A549 (cell line): ENCODE results near the gene GPRIN1. TPM values are rescaled to one million over a fixed set of nuclear protein-coding genes. Genes with fewer than 3 reads are reported as not detected.

ENCODE experiments used
- ATAC-seq, 2 experiments: fragments of 200-7000 bp in 1 of 2; fragments of >200 bp in 1 of 2; cut with Nextera tagmentation in 1 of 2; cut with Tn5 transposase in 1 of 2; 3 replicates each; pipeline versions ENCODE4 v1.8.0 to v1.9.1; 2018 to 2020; ENCODE audit warnings: mild to moderate bottlenecking in 1 of 2, moderate library complexity in 1 of 2
- CTCF ChIA-PET: fragments of 300-600 bp; sonication (Branson Sonifier 250); formaldehyde crosslinking; extraction: SDS; loops from one replicate; lab custom pipeline; 2021; ENCODE audit warnings: antibody characterized with exemption, inconsistent platforms; lab: Yijun Ruan, JAX
- POLR2A ChIA-PET: fragments of 350-600 bp; formaldehyde crosslinking; extraction: SDS; loops from one replicate; lab custom pipeline; 2021; ENCODE audit warnings: antibody characterized with exemption, inconsistent platforms; lab: Yijun Ruan, JAX
- DNase-seq, 2 experiments: peaks; one replicate each; pipeline versions ENCODE4 v3.0.0 to v3.0.0-alpha.2; 2011 to 2016; ENCODE audit warnings: low read depth in 1 of 2, low spot score in 1 of 2
- FAIRE-seq: peaks from 2 replicates; lab custom pipeline; 2011; peaks lifted over from hg19 to GRCh38; lab: Jason Lieb, UNC
- H3K27ac ChIP-seq, 2 experiments: fragments of >200 bp; sonication (Bioruptor Twin); formaldehyde crosslinking; 3 replicates each; pipeline ENCODE4 v1.5.1; 2016 to 2017
- H3K4me1 ChIP-seq: fragments of >200 bp; sonication (Bioruptor Twin); formaldehyde crosslinking; 3 replicates; pipeline ENCODE4 v1.6.1; 2016
- H3K4me2 ChIP-seq: fragments of >200 bp; sonication (Bioruptor Twin); formaldehyde crosslinking; 3 replicates; pipeline ENCODE4 v1.6.1; 2016
- H3K4me3 ChIP-seq: fragments of >200 bp; sonication (Bioruptor Twin); formaldehyde crosslinking; 3 replicates; pipeline ENCODE4 v1.5.1; 2016
- H3K9me3 ChIP-seq: fragments of >200 bp; sonication (Bioruptor Twin); formaldehyde crosslinking; 3 replicates; pipeline ENCODE4 v1.6.1; 2016
- CBX8 ChIP-seq: fragments of 200-600 bp; sonication (generic); IDR thresholded peaks from 2 replicates; pipeline ENCODE4 v1.6.1; 2016
- CHD4 ChIP-seq: fragments of 200-600 bp; sonication (generic); IDR thresholded peaks from 2 replicates; pipeline ENCODE4 v1.6.1; 2016; ENCODE audit warnings: antibody characterized with exemption, mild to moderate bottlenecking, borderline replicate concordance
- CTCF ChIP-seq: fragments of >200 bp; sonication (Bioruptor Twin); formaldehyde crosslinking; IDR thresholded peaks from 3 replicates; pipeline ENCODE4 v1.5.1; 2016
- E2F6 ChIP-seq: IDR thresholded peaks from 2 replicates; pipeline ENCODE4 v1.6.1; 2012; ENCODE audit warnings: low read depth, borderline replicate concordance
- EHF ChIP-seq: fragments of 250-450 bp; sonication (Bioruptor Pico); IDR thresholded peaks from 2 replicates; pipeline ENCODE4 v1.5.0; 2020; ENCODE audit warnings: mild to moderate bottlenecking
- EHMT2 ChIP-seq: fragments of 200-600 bp; sonication (generic); IDR thresholded peaks from 2 replicates; pipeline ENCODE4 v1.6.1; 2016; ENCODE audit warnings: antibody characterized with exemption, low read depth, mild to moderate bottlenecking, moderate library complexity
- ELK1 ChIP-seq: fragments of 150-350 bp; IDR thresholded peaks from 2 replicates; pipeline ENCODE4 v1.6.1; 2014; ENCODE audit warnings: low read depth, mild to moderate bottlenecking, low read length
- FOSL2 ChIP-seq, 2 experiments: fragments of 450-650 bp in 1 of 2; fragments of >200 bp in 1 of 2; sonication (Bioruptor Twin) in 1 of 2; formaldehyde crosslinking; IDR thresholded peaks; 2 replicates each; pipeline versions ENCODE4 v1.5.0 to v1.6.1; 2016 to 2020; ENCODE audit warnings: mild to moderate bottlenecking in 1 of 2, moderate library complexity in 1 of 2
- GATA3 ChIP-seq: IDR thresholded peaks from 2 replicates; pipeline ENCODE4 v1.6.1; 2012; ENCODE audit warnings: borderline replicate concordance
- JUN ChIP-seq, 2 experiments: fragments of >200 bp; sonication (Bioruptor Twin); formaldehyde crosslinking; IDR thresholded peaks; 2 replicates in 1 of 2; 3 replicates in 1 of 2; pipeline ENCODE4 v1.6.1; 2016 to 2017
- JUNB ChIP-seq: fragments of >200 bp; sonication (Bioruptor Twin); formaldehyde crosslinking; IDR thresholded peaks from 2 replicates; pipeline ENCODE4 v1.6.1; 2016
- KDM1A ChIP-seq: fragments of 200-600 bp; sonication (generic); IDR thresholded peaks from 2 replicates; pipeline ENCODE4 v1.6.1; 2016; ENCODE audit warnings: low read depth, mild to moderate bottlenecking
- KDM5A ChIP-seq: fragments of 200-600 bp; sonication (generic); IDR thresholded peaks from 2 replicates; pipeline ENCODE4 v1.6.1; 2016; ENCODE audit warnings: antibody characterized with exemption, mild to moderate bottlenecking
- MAX ChIP-seq: IDR thresholded peaks from 2 replicates; pipeline ENCODE4 v1.6.1; 2012
- MYC ChIP-seq: IDR thresholded peaks from 2 replicates; pipeline ENCODE4 v1.6.1; 2012; ENCODE audit warnings: mild to moderate bottlenecking, inconsistent platforms, low read length, improper control_type of control experiment, borderline replicate concordance
- NR3C1 ChIP-seq: fragments of >200 bp; sonication (Bioruptor Twin); formaldehyde crosslinking; IDR thresholded peaks from 3 replicates; pipeline ENCODE4 v1.6.1; 2017
- PBX3 ChIP-seq: IDR thresholded peaks from 2 replicates; pipeline ENCODE4 v1.6.1; 2012
- POLR2A ChIP-seq: IDR thresholded peaks from 2 replicates; pipeline ENCODE4 v1.6.1; 2012; ENCODE audit warnings: mild to moderate bottlenecking, low read length
- RAD21 ChIP-seq, 2 experiments: fragments of >200 bp in 1 of 2; sonication (Bioruptor Twin) in 1 of 2; formaldehyde crosslinking in 1 of 2; IDR thresholded peaks in 1 of 2; conservative IDR thresholded peaks in 1 of 2; 2 replicates in 1 of 2; 3 replicates in 1 of 2; pipeline ENCODE4 v1.6.1; 2012 to 2018; ENCODE audit warnings: inconsistent platforms in 1 of 2
- RCOR1 ChIP-seq: fragments of 150-350 bp; IDR thresholded peaks from 2 replicates; pipeline ENCODE4 v1.6.1; 2014; ENCODE audit warnings: antibody characterized with exemption, low read length, low read depth
- TFCP2L1 ChIP-seq: fragments of 250-450 bp; sonication (Bioruptor Pico); IDR thresholded peaks from 2 replicates; pipeline ENCODE4 v1.5.0; 2021; ENCODE audit warnings: mild to moderate bottlenecking
- TP53 ChIP-seq: fragments of 250-450 bp; sonication (Bioruptor Pico); IDR thresholded peaks from 2 replicates; pipeline ENCODE4 v1.5.0; 2021; ENCODE audit warnings: mild to moderate bottlenecking, moderate library complexity
- ZC3H11A ChIP-seq: fragments of 450-650 bp; IDR thresholded peaks from 2 replicates; pipeline ENCODE4 v1.6.1; 2014; ENCODE audit warnings: antibody characterized with exemption, mild to moderate bottlenecking
- ZFP36 ChIP-seq: fragments of 450-650 bp; IDR thresholded peaks from 2 replicates; pipeline ENCODE4 v1.6.1; 2014; ENCODE audit warnings: borderline replicate concordance; ENCODE audit not compliant: partially characterized antibody
- ZNF302 ChIP-seq: fragments of 250-450 bp; sonication (Bioruptor Pico); IDR thresholded peaks from 2 replicates; pipeline ENCODE4 v1.9.0; 2021; ENCODE audit warnings: inconsistent platforms, mild to moderate bottlenecking, moderate library complexity
- WGBS: methylation state at CpG from one replicate; pipeline ENCODE4 v1.1.6; 2017; ENCODE audit errors: missing lambda C conversion rate; 5-methylcytosine and 5-hydroxymethylcytosine counted together
- polyA plus RNA-seq, 4 experiments: library from polyadenylated mRNA; depleted of rRNA in 3 of 4; stranded (reverse); fragments of >200 nt; fragmentation: RNase III in 1 of 4; extraction: RNeasy Plus Mini Kit Qiagen cat#74134 plus additional on column Dnase treatment in 1 of 4; gene quantifications; 2 replicates in 3 of 4; 3 replicates in 1 of 4; pipeline ENCODE4 v1.2.3, GENCODE V29; 2011 to 2017

The GPRIN1 gene
- polyA plus RNA-seq, 2 of the 4 experiments (the other 2 are of a cell fraction): 3.1 to 6.7 TPM

GRCh38 chr5:176614805-176615478 lies 5.0 kb upstream of the GPRIN1 start:
- H3K4me1 ChIP-seq: peaks cover 31% of the 10 kb centered on the region
- TF ChIP-seq PBX3 (peak; percentile 48; the same call in 1 of the 2 replicates), KDM5A (no peak), JUN (IDR thresholded peaks at IDR 0.05) (peak in 1 of 2 experiments; percentile 35; a peak in 1 of 5 replicates), TP53 (CRISPR knock-in tag) (no peak), CHD4 (no peak), FOSL2 (IDR thresholded peaks at IDR 0.05) (peak; percentile 89), FOSL2 (CRISPR knock-in tag; IDR thresholded peaks at IDR 0.05) (peak; percentile 31; the same call in 1 of the 2 replicates), CTCF (no peak), JUNB (peak; percentile 72)
- peak overlapping the region in 1 of 2 experiments; percentile 50; a peak in 3 of 6 replicates for H3K27ac ChIP-seq
- CTCF ChIA-PET: interaction anchor here (0.6 to 1.1 kb wide), 2 partner anchors 82 to 739 kb away, joined by 3 to 5 read pairs; no protein-coding TSS in a partner anchor
- peak; percentile 26 to 46; a peak in 3 of 6 replicates for ATAC-seq
- H3K9me3 ChIP-seq: no peaks in the 10 kb centered on the region
- H3K4me2 ChIP-seq: peak overlapping the region; percentile 54
- 6% methylated on average over 6 of the region's 8 CpGs for WGBS
- H3K4me3 ChIP-seq: no peak overlapping the region
- POLR2A ChIA-PET: interaction anchor here (0.7 kb wide), 1 partner anchor 77 kb away, joined by 3 read pairs; the partner anchor contains the start of gene RNF44
- DNase-seq: peak in 1 of 2 experiments; percentile 58
- FAIRE-seq: no peak

GRCh38 chr5:176612855-176613254 lies 2.9 kb upstream of the GPRIN1 start:
- H3K27ac ChIP-seq: no peak overlapping the region
- ChIA-PET CTCF (interaction anchor here (0.8 to 1.2 kb wide), 2 partner anchors 43 to 69 kb away, joined by 3 read pairs; no protein-coding TSS in a partner anchor), POLR2A (no interaction called here)
- no peak overlapping the region for H3K4me3 ChIP-seq
- 49% methylated on average over 2 of the region's 2 CpGs for WGBS
- no peak for DNase-seq
- peaks cover 30% of the 10 kb centered on the region for H3K4me1 ChIP-seq
- no peak for TF ChIP-seq ZC3H11A
- TF ChIP-seq MAX: no peak
- no peak for TF ChIP-seq RCOR1
- no peak for TF ChIP-seq EHF (CRISPR knock-in tag)
- TF ChIP-seq JUNB: no peak
- no peak for TF ChIP-seq POLR2A
- no peak for TF ChIP-seq MYC
- TF ChIP-seq EHMT2: no peak
- no peak for TF ChIP-seq GATA3
- no peak for TF ChIP-seq ELK1
- no peak for TF ChIP-seq NR3C1
- no peak for TF ChIP-seq RAD21 (conservative IDR thresholded peaks at IDR 0.05 in 1 of 2, IDR thresholded peaks at IDR 0.05 in 1 of 2)
- no peak for TF ChIP-seq E2F6
- no peak for TF ChIP-seq KDM5A
- no peak for TF ChIP-seq TFCP2L1 (CRISPR knock-in tag)
- no peak for TF ChIP-seq ZFP36
- no peak for TF ChIP-seq CBX8
- no peak for TF ChIP-seq KDM1A
- TF ChIP-seq CTCF: no peak
- TF ChIP-seq ZNF302: no peak
- ATAC-seq: no peak
- H3K9me3 ChIP-seq: no peaks in the 10 kb centered on the region
- FAIRE-seq: no peak
- H3K4me2 ChIP-seq: no peak overlapping the region
